Osteocyte (in vitro differentiated cells): ENCODE measurements around the gene USP3. TPM values are rescaled to one million over a fixed set of nuclear protein-coding genes. Genes with fewer than 3 reads are reported as not detected.

ENCODE experiments used
- DNase-seq: peaks from one replicate; pipeline ENCODE4 v3.0.0; 2021; ENCODE audit warnings: mixed read lengths; ENCODE audit not compliant: unreplicated experiment; ENCODE audit errors: extremely low spot score
- H3K27ac Mint-ChIP-seq: one replicate; pipeline ENCODE4 v1.8.0; 2021; ENCODE audit warnings: mild to moderate bottlenecking, mixed read lengths; ENCODE audit not compliant: unreplicated experiment
- H3K27me3 Mint-ChIP-seq: one replicate; pipeline ENCODE4 v1.8.0; 2021; ENCODE audit warnings: mixed read lengths; ENCODE audit not compliant: unreplicated experiment
- H3K36me3 Mint-ChIP-seq: one replicate; pipeline ENCODE4 v1.8.0; 2021; ENCODE audit warnings: mixed read lengths; ENCODE audit not compliant: unreplicated experiment
- H3K4me1 Mint-ChIP-seq: one replicate; pipeline ENCODE4 v1.8.0; 2021; ENCODE audit warnings: mixed read lengths; ENCODE audit not compliant: unreplicated experiment
- H3K4me3 Mint-ChIP-seq: one replicate; pipeline ENCODE4 v1.8.0; 2021; ENCODE audit warnings: mild to moderate bottlenecking, moderate library complexity, mixed read lengths; ENCODE audit not compliant: unreplicated experiment
- H3K9me3 Mint-ChIP-seq: one replicate; pipeline ENCODE4 v1.8.0; 2021; ENCODE audit warnings: mixed read lengths; ENCODE audit not compliant: unreplicated experiment
- CTCF ChIP-seq: fragments of 200-600 bp; sonication (generic); IDR thresholded peaks from 2 replicates; pipeline ENCODE4 v1.5.0; 2021; ENCODE audit warnings: antibody characterized with exemption, mild to moderate bottlenecking, moderate library complexity
- total RNA-seq: library from RNA; stranded (reverse); gene quantifications from 2 replicates; pipeline ENCODE4 v1.2.1, GENCODE V29; 2021

The USP3 gene
- total RNA-seq, 1 donor from 2014 or later = 41.2 TPM

- H3K36me3 Mint-ChIP-seq = peaks cover 70% of the 10 kb centered on the region
- no peak overlapping the region for H3K4me3 Mint-ChIP-seq
These were observed 82.4 kb downstream of the USP3 start for GRCh38 chr15:63586790-63587189.

GRCh38 chr15:63587527-63587926 lies 83.1 kb downstream of the USP3 start:
- Mint-ChIP-seq H3K9me3 (peaks cover 16% of the 10 kb centered on the region), H3K4me3 (no peak overlapping the region), H3K36me3 (peaks cover 67% of the 10 kb centered on the region), H3K27ac (no peak overlapping the region), H3K27me3 (no peaks in the 10 kb centered on the region), H3K4me1 (peaks cover 9% of the 10 kb centered on the region)
- no peak for TF ChIP-seq CTCF
- DNase-seq = no peak

More at GRCh38 chr15:63586790-63587189, 82.4 kb downstream of the USP3 start:
- no peak for DNase-seq
- H3K27ac Mint-ChIP-seq = no peak overlapping the region
- H3K9me3 Mint-ChIP-seq = peaks cover 16% of the 10 kb centered on the region
- no peak for TF ChIP-seq CTCF
- peaks cover 10% of the 10 kb centered on the region for H3K4me1 Mint-ChIP-seq
- H3K27me3 Mint-ChIP-seq = no peaks in the 10 kb centered on the region

GRCh38 chr15:63588826-63589225 lies 84.4 kb downstream of the USP3 start:
- Mint-ChIP-seq H3K27me3 (no peaks in the 10 kb centered on the region), H3K27ac (no peak overlapping the region), H3K36me3 (peaks cover 68% of the 10 kb centered on the region), H3K4me3 (no peak overlapping the region), H3K9me3 (peaks cover 16% of the 10 kb centered on the region), H3K4me1 (peaks cover 8% of the 10 kb centered on the region)
- no peak for DNase-seq
- TF ChIP-seq CTCF = no peak

- no peak for DNase-seq
- H3K27me3 Mint-ChIP-seq = no peaks in the 10 kb centered on the region
- peaks cover 8% of the 10 kb centered on the region for H3K9me3 Mint-ChIP-seq
- H3K4me3 Mint-ChIP-seq = no peak overlapping the region
- H3K27ac Mint-ChIP-seq = no peak overlapping the region
- peaks cover 44% of the 10 kb centered on the region for H3K36me3 Mint-ChIP-seq
- TF ChIP-seq CTCF = no peak
- H3K4me1 Mint-ChIP-seq = peaks cover 22% of the 10 kb centered on the region
These were observed 89.6 kb downstream of the USP3 start for GRCh38 chr15:63593705-63594671.

- H3K4me3 Mint-ChIP-seq = no peak overlapping the region
- peaks cover 22% of the 10 kb centered on the region for H3K4me1 Mint-ChIP-seq
- no peak for TF ChIP-seq CTCF
- peaks cover under 1% of the 10 kb centered on the region for H3K9me3 Mint-ChIP-seq
- H3K36me3 Mint-ChIP-seq = peaks cover 33% of the 10 kb centered on the region
- H3K27me3 Mint-ChIP-seq = no peaks in the 10 kb centered on the region
- no peak overlapping the region for H3K27ac Mint-ChIP-seq
- DNase-seq = no peak
These were observed 90.7 kb downstream of the USP3 start for GRCh38 chr15:63595065-63595464.
